Sigmoid colon (tissue), 7 donors: ENCODE measurements around the gene NIP7. TPM values are rescaled to one million over a fixed set of nuclear protein-coding genes. Genes with fewer than 3 reads are reported as not detected.
A peak's percentile ranks its signal among the peaks of the same experiment; 100 is the strongest.

Experiments
- DNase-seq: peaks from one replicate; pipeline ENCODE4 v3.0.0-alpha.2; 2019
- H3K27ac ChIP-seq, 4 donors: fragments of 200-600 bp; sonication (generic); one replicate each; pipeline ENCODE4 v1.5.1; 2016 to 2019; ENCODE audit warnings: mild to moderate bottlenecking in 1 of 4
- H3K27me3 ChIP-seq, 3 donors: fragments of 200-600 bp; sonication (generic); one replicate each; pipeline ENCODE4 v1.5.1; 2019; ENCODE audit warnings: mild to moderate bottlenecking in 1 of 3
- H3K36me3 ChIP-seq, 4 donors: fragments of 200-600 bp; sonication (generic); one replicate each; pipeline ENCODE4 v1.5.1; 2016 to 2019
- H3K4me1 ChIP-seq, 4 donors: fragments of 200-600 bp; sonication (generic); one replicate each; pipeline ENCODE4 v1.5.1; 2017 to 2019
- H3K4me3 ChIP-seq, 4 donors: fragments of 200-600 bp; sonication (generic); one replicate each; pipeline ENCODE4 v1.5.1; 2017 to 2019; ENCODE audit warnings: mild to moderate bottlenecking in 2 of 4, moderate library complexity in 1 of 4
- H3K9me3 ChIP-seq, 4 donors: fragments of 200-600 bp in 3 of 4; sonication (generic) in 3 of 4; one replicate each; pipeline versions ENCODE4 v1.5.1 to v1.6.1; 2013 to 2019
- CTCF ChIP-seq, 4 experiments: fragments of 450-650 bp in 3 of 4; fragments of 200-600 bp in 1 of 4; IDR thresholded peaks; one replicate each; pipeline ENCODE4 v1.5.1; 2016 to 2019; ENCODE audit warnings: antibody characterized with exemption in 4 of 4, mild to moderate bottlenecking in 3 of 4, moderate library complexity in 2 of 4
- EP300 ChIP-seq, 4 donors: sonication (generic); formaldehyde crosslinking; IDR thresholded peaks; one replicate each; pipeline ENCODE4 v1.6.1; 2017; ENCODE audit warnings: antibody characterized with exemption in 4 of 4
- POLR2A ChIP-seq, 2 donors: fragments of 450-650 bp; IDR thresholded peaks; one replicate each; pipeline ENCODE4 v1.6.1; 2016; ENCODE audit warnings: antibody characterized with exemption in 2 of 2, mild to moderate bottlenecking in 2 of 2, moderate library complexity in 2 of 2
- POLR2AphosphoS5 ChIP-seq, 4 donors: sonication (generic); formaldehyde crosslinking; IDR thresholded peaks; one replicate each; pipeline ENCODE4 v1.6.1; 2017; ENCODE audit warnings: antibody characterized with exemption in 4 of 4
- WGBS, 2 donors: extraction: QIAGEN DNeasy Blood & Tissue Kit; methylation state at CpG; one replicate each; pipeline ENCODE4 v1.1.7; 2013; 5-methylcytosine and 5-hydroxymethylcytosine counted together
- intact Hi-C: fragments of 100-400 bp; cut with DNase I; formaldehyde crosslinking; loops from one replicate; pipeline ENCODE4 v1.15.1; 2023
- polyA plus RNA-seq, 3 donors: library from polyadenylated mRNA; stranded (reverse); fragments of 200-250 nt; gene quantifications; one replicate each; pipeline ENCODE4 v1.2.3, GENCODE V29; 2013
- total RNA-seq, 4 donors: library from RNA; depleted of rRNA; stranded (reverse); fragments of >200 nt; gene quantifications; one replicate each; pipeline ENCODE4 v1.1.0, GENCODE V29; 2016
- donor health status: healthy with polysubstance abuse.
- donor health status: Bipolar disorder and iron deficiency.
- donor health status: healthy.

Gene NIP7
- total and polyA plus RNA-seq, 7 donors, result 6.9 to 23.8 (median 11.4) TPM

GRCh38 chr16:69311533-69312387, 27.8 kb upstream of the NIP7 start:
- WGBS, 2 donors, result 1% methylated on average over 59 of the region's 59 CpGs
- Histone ChIP-seq H3K4me3 (peak overlapping the region; percentile 74 to 89 (median 85)), H3K36me3 (peaks cover 9 to 34% (median 13%) of the 10 kb centered on the region in 4 donors), H3K4me1 (peaks cover 0 to 28% (median 20%) of the 10 kb centered on the region in 4 donors), H3K27ac (peak overlapping the region; percentile 87 to 93 (median 88)), H3K9me3 (no peaks in the 10 kb centered on the region), H3K27me3 (no peaks in the 10 kb centered on the region)
- intact Hi-C loops, result loop anchor here (2.0 kb wide), 2 partner anchors 19 to 27 kb away; partner anchors contain the start of genes COG8, NIP7 and PDF
- TF ChIP-seq POLR2AphosphoS5 (IDR thresholded peaks at IDR 0.05), result no peak
- DNase-seq, result peak; percentile 72

- no peak overlapping the region for H3K27ac ChIP-seq
- no peak overlapping the region for H3K4me3 ChIP-seq
- no peak for TF ChIP-seq EP300 (IDR thresholded peaks at IDR 0.05)
- TF ChIP-seq POLR2AphosphoS5 (IDR thresholded peaks at IDR 0.05), result no peak
- no peak for TF ChIP-seq POLR2A (IDR thresholded peaks at IDR 0.05)
- no peak for TF ChIP-seq CTCF (IDR thresholded peaks at IDR 0.05)
- 92 to 93% methylated on average over 5 of the region's 5 CpGs for WGBS, 2 donors
- H3K9me3 ChIP-seq, result no peaks in the 10 kb centered on the region
- DNase-seq, result no peak
- peaks cover 0 to 28% (median 20%) of the 10 kb centered on the region in 4 donors for H3K4me1 ChIP-seq
- H3K27me3 ChIP-seq, result no peaks in the 10 kb centered on the region
- intact Hi-C loops, result no loop called here
- H3K36me3 ChIP-seq, result peaks cover 14 to 49% (median 26%) of the 10 kb centered on the region in 4 donors
Observed at GRCh38 chr16:69313469-69313868, 26.1 kb upstream of the NIP7 start.

- DNase-seq, result peak; percentile 34
- H3K27ac ChIP-seq, result no peak overlapping the region
- no peaks in the 10 kb centered on the region for H3K9me3 ChIP-seq
- WGBS, 2 donors, result 92 to 94% methylated on average over 11 of the region's 11 CpGs
- no peaks in the 10 kb centered on the region for H3K27me3 ChIP-seq
- intact Hi-C loops, result no loop called here
- peaks cover 25 to 60% (median 36%) of the 10 kb centered on the region in 4 donors for H3K36me3 ChIP-seq
- TF ChIP-seq POLR2AphosphoS5 (IDR thresholded peaks at IDR 0.05) (no peak), EP300 (IDR thresholded peaks at IDR 0.05) (no peak), POLR2A (IDR thresholded peaks at IDR 0.05) (no peak), CTCF (IDR thresholded peaks at IDR 0.05) (no peak)
- H3K4me3 ChIP-seq, result no peak overlapping the region
- peaks cover 0 to 28% (median 20%) of the 10 kb centered on the region in 4 donors for H3K4me1 ChIP-seq
Observed at GRCh38 chr16:69314534-69314933, 25.0 kb upstream of the NIP7 start.

GRCh38 chr16:69315486-69316311, 23.9 kb upstream of the NIP7 start:
- Histone ChIP-seq H3K36me3 (peaks cover 37 to 72% (median 48%) of the 10 kb centered on the region in 4 donors), H3K4me3 (no peak overlapping the region), H3K9me3 (no peaks in the 10 kb centered on the region), H3K27me3 (no peaks in the 10 kb centered on the region), H3K4me1 (peaks cover 0 to 25% (median 16%) of the 10 kb centered on the region in 4 donors), H3K27ac (no peak overlapping the region)
- 93% methylated on average over 30 of the region's 30 CpGs for WGBS, 2 donors
- DNase-seq, result peak; percentile 44
- TF ChIP-seq POLR2AphosphoS5 (IDR thresholded peaks at IDR 0.05), result no peak
- TF ChIP-seq POLR2A (IDR thresholded peaks at IDR 0.05), result no peak
- no peak for TF ChIP-seq CTCF (IDR thresholded peaks at IDR 0.05)
- TF ChIP-seq EP300 (IDR thresholded peaks at IDR 0.05), result no peak
- intact Hi-C loops, result no loop called here

GRCh38 chr16:69316595-69317034, 23.0 kb upstream of the NIP7 start:
- H3K4me1 ChIP-seq, result peaks cover 0 to 24% (median 15%) of the 10 kb centered on the region in 4 donors

More at GRCh38 chr16:69316595-69317034, 23.0 kb upstream of the NIP7 start:
- WGBS, 2 donors, result 93 to 96% methylated on average over 17 of the region's 17 CpGs
- Histone ChIP-seq H3K36me3 (peaks cover 46 to 81% (median 57%) of the 10 kb centered on the region in 4 donors), H3K27me3 (no peaks in the 10 kb centered on the region), H3K4me3 (no peak overlapping the region), H3K9me3 (no peaks in the 10 kb centered on the region), H3K27ac (no peak overlapping the region)
- no peak for TF ChIP-seq POLR2AphosphoS5 (IDR thresholded peaks at IDR 0.05)
- TF ChIP-seq CTCF (IDR thresholded peaks at IDR 0.05), result no peak
- no peak for TF ChIP-seq POLR2A (IDR thresholded peaks at IDR 0.05)
- TF ChIP-seq EP300 (IDR thresholded peaks at IDR 0.05), result no peak
- peak; percentile 56 for DNase-seq
- intact Hi-C loops, result no loop called here
